Duodenal mucosa (tissue), 2 donors: ENCODE data around the gene ZDHHC11.
"Not testable (repeated sequence)": the region's sequence is repeated elsewhere in the genome, so short reads cannot be mapped to it uniquely, and the experiment has no call there.

Experiments
- H3K27ac ChIP-seq: one replicate; pipeline ENCODE4 v1.7.0; 2013; ENCODE audit warnings: low read depth, low read length
- H3K27me3 ChIP-seq, 2 donors: one replicate each; pipeline ENCODE4 v1.7.0; 2013; ENCODE audit warnings: low read length in 2 of 2, control low read depth in 1 of 2; ENCODE audit not compliant: insufficient read depth in 2 of 2, control insufficient read depth in 1 of 2
- H3K36me3 ChIP-seq, 2 donors: one replicate each; pipeline ENCODE4 v1.7.0; 2013; ENCODE audit warnings: low read length in 2 of 2, control low read depth in 1 of 2; ENCODE audit not compliant: insufficient read depth in 2 of 2, control insufficient read depth in 1 of 2
- H3K4me1 ChIP-seq, 2 donors: one replicate each; pipeline ENCODE4 v1.7.0; 2013; ENCODE audit warnings: low read length in 2 of 2, control low read depth in 1 of 2; ENCODE audit not compliant: insufficient read depth in 2 of 2, control insufficient read depth in 1 of 2
- H3K4me3 ChIP-seq, 2 donors: one replicate each; pipeline ENCODE4 v1.7.0; 2013; ENCODE audit warnings: low read length in 2 of 2, low read depth in 1 of 2
- H3K9ac ChIP-seq, 2 donors: one replicate each; pipeline ENCODE4 v1.7.0; 2013; ENCODE audit warnings: low read length in 2 of 2, low read depth in 1 of 2
- H3K9me3 ChIP-seq, 2 donors: one replicate each; pipeline ENCODE4 v1.7.0; 2013; ENCODE audit warnings: low read length in 2 of 2, control low read depth in 1 of 2; ENCODE audit not compliant: control insufficient read depth in 1 of 2

ZDHHC11 gene

GRCh38 chr5:851553-851952, 767 bp upstream of the ZDHHC11 start:
- Histone ChIP-seq H3K9me3 (no peaks in the 10 kb centered on the region), H3K36me3 (no peaks in the 10 kb centered on the region), H3K27ac (no peak overlapping the region), H3K4me3 (no peak overlapping the region), H3K9ac (no peak overlapping the region), H3K27me3 (peaks cover 0 to 12% of the 10 kb centered on the region in 2 donors), H3K4me1 (no peaks in the 10 kb centered on the region)

DNA sequence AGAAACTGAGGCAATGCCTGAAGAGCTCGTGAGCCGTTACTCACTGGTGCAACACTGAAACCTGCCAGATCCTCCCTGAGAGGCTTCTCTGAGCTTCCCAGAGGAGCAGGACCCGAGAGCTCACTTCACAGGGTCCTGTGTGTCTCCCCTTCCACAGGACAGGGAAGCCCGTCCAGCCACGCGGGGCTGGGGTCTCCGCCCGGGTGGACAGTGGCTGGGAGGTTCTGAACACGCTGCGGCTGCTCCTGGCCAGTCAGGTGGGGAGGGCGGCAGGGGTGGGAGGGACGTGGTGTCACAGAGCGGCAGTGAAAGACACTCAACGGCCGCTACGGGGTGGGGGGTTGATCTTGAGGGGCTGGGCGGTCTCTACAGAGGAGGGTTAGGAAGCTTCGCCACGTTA, 290 bp upstream of the ZDHHC11 start:
- Histone ChIP-seq H3K36me3 (no peaks in the 10 kb centered on the region), H3K9me3 (no peaks in the 10 kb centered on the region), H3K27me3 (peaks cover 0 to 12% of the 10 kb centered on the region in 2 donors), H3K27ac (no peak overlapping the region), H3K4me3 (no peak overlapping the region), H3K4me1 (no peaks in the 10 kb centered on the region), H3K9ac (no peak overlapping the region)

- H3K27me3 ChIP-seq, result peaks cover 0 to 12% of the 10 kb centered on the region in 2 donors
- H3K4me1 ChIP-seq, result no peaks in the 10 kb centered on the region
- no peak overlapping the region for H3K9ac ChIP-seq
- no peak overlapping the region for H3K4me3 ChIP-seq
- H3K36me3 ChIP-seq, result no peaks in the 10 kb centered on the region
- no peak overlapping the region for H3K27ac ChIP-seq
- H3K9me3 ChIP-seq, result no peaks in the 10 kb centered on the region
These were observed 1.0 kb downstream of the ZDHHC11 start for GRCh38 chr5:849651-850301.

GRCh38 chr5:848671-849111, 2.1 kb downstream of the ZDHHC11 start:
- Histone ChIP-seq H3K4me1 (no peaks in the 10 kb centered on the region), H3K27me3 (peaks cover 0 to 12% of the 10 kb centered on the region in 2 donors), H3K9me3 (no peaks in the 10 kb centered on the region), H3K36me3 (no peaks in the 10 kb centered on the region), H3K9ac (no peak overlapping the region), H3K4me3 (no peak overlapping the region), H3K27ac (no peak overlapping the region)

GRCh38 chr5:847736-848135, 3.0 kb downstream of the ZDHHC11 start:
- H3K36me3 ChIP-seq, H3K9me3 ChIP-seq, H3K4me1 ChIP-seq, H3K4me3 ChIP-seq, H3K9ac ChIP-seq, H3K27ac ChIP-seq: not testable (repeated sequence)
- H3K27me3 ChIP-seq, result peaks cover 0 to 12% of the 10 kb centered on the region in 2 donors

DNA sequence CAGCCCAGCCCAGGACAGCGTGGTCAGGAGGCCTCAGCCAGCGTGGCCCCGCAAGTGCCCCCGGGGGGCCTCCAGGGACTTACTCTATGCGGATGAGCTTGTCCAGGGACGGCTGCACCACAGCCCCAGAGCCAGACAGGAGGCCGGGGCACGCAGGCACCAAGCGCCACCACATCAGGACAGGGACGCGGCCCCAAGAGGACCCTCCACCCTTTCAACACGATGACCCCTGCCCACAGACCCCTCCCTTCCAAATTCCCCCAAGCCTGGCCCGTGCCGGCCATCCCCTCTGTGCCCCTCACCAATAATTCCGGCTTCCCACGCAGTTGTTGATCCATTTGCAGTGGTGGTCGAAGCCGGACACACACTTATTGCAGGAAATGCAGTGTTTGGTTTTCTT, 3.6 kb downstream of the ZDHHC11 start:
- H3K27ac ChIP-seq, H3K9me3 ChIP-seq, H3K4me1 ChIP-seq, H3K36me3 ChIP-seq, H3K4me3 ChIP-seq, H3K9ac ChIP-seq: not testable (repeated sequence)
- H3K27me3 ChIP-seq, result peaks cover 0 to 12% of the 10 kb centered on the region in 2 donors

- H3K9me3 ChIP-seq, H3K27ac ChIP-seq, H3K4me3 ChIP-seq, H3K4me1 ChIP-seq, H3K36me3 ChIP-seq, H3K9ac ChIP-seq: not testable (repeated sequence)
- peaks cover 0 to 11% of the 10 kb centered on the region in 2 donors for H3K27me3 ChIP-seq
These were observed 4.1 kb downstream of the ZDHHC11 start for GRCh38 chr5:846602-847091.

DNA sequence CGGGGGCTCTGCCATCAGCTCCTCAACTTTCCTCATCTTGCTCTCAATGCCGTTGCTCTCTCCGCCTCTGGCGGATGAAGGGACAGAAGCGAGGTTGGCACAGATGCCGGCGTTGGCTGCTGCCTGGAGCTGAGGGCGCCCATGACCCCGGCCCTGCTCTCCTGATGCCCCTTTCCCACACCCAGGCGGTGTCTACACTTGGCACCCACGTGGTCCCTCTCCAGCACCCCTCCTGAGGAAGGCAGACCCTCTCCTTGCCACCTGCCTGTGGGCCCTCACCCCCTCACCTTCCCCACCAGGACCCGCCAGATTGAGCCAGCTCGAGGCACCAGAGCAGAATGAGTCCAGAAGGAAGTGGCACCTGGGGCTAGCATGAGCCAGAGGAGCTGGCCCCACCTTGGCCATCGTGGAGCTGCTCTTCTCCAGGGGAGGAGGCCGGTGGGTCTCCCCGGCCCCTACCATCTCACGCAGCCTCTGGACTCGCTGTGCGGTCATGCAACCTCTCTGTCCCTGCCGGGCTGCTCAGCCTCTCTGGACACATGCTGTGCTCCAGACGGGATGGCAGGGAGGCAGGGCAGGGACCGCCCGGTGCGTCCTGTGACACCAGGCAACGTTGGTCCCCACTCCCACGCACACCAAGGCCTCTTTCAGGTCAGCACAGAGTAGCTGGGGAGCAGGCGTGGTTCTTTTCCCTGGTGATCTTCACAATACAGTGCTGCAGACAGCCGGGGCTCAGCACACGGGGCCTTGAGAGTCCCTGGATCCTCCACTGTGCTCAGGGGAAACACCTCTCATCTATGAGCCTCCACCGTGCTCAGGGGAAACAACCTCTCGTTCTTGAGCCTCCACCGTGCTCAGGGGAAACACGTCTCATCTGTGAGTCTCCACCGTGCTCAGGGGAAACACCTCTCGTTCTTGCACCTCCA, 4.8 kb downstream of the ZDHHC11 start:
- not testable (repeated sequence) for H3K4me1 ChIP-seq, H3K9ac ChIP-seq

DNA sequence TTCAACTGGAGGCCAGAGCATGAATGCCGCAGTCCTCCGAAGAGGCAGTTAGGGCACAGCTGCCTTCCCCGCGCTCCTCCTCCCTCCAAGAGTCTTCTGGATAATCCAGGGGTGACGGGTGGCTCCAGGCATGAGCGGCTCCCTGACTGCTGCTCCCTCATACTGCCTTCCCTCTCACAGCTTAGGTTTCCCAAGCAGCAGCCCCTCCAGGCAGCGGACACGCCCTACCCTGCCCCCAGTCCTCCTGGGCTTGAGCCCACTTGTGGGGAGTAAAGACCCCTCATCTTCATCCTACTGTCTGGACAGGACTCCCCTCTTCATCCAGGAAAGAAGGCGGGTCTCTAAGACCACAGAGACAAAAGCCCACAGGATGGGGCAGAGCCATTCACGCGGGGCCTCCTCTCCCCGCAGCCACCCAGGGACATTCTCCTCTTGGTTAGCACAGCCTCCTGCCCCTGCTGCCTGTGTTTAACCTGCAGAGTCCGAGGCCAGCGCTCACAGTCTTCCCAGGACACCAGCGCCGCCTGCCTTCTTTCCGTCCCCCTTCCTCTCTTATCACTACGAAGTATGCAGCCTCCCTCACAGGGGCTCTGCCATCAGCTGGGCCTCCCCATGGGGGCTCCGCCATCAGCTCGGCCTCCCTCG, 5.6 kb downstream of the ZDHHC11 start:
- H3K4me3 ChIP-seq, H3K27ac ChIP-seq, H3K36me3 ChIP-seq, H3K27me3 ChIP-seq, H3K9me3 ChIP-seq, H3K4me1 ChIP-seq, H3K9ac ChIP-seq: not testable (repeated sequence)

More for the DNA sequence above, 4.8 kb downstream of the ZDHHC11 start:
- not testable (repeated sequence) for H3K27ac ChIP-seq, H3K27me3 ChIP-seq, H3K36me3 ChIP-seq, H3K9me3 ChIP-seq, H3K4me3 ChIP-seq

GRCh38 chr5:844426-844825, 6.4 kb downstream of the ZDHHC11 start:
- H3K9me3 ChIP-seq, H3K4me1 ChIP-seq, H3K9ac ChIP-seq, H3K36me3 ChIP-seq, H3K4me3 ChIP-seq, H3K27me3 ChIP-seq, H3K27ac ChIP-seq: not testable (repeated sequence)
